Measurements from ENCODE around the gene ERVW-1.

The ERVW-1 gene

GRCh38 chr7:92421676-92422435 lies 55.9 kb downstream of the ERVW-1 start:
- peak; percentile 95 for DNase-seq
